Measurements from ENCODE around the gene LAMA5. TPM values are rescaled to one million over a fixed set of nuclear protein-coding genes. Genes with fewer than 3 reads are reported as not detected.

Gene LAMA5
- total and polyA plus RNA-seq, 2 donors (not counting 1 experiment from before 2014, with no cell fraction given) = 52.9 to 83.5 TPM

GRCh38 chr20:62289131-62289530 is 78.0 kb downstream of the LAMA5 start:
- Histone ChIP-seq H3K4me2 (replicated peaks; ENCODE audit: low read depth, low read length, poor library complexity, severe bottlenecking) (no peak overlapping the region), H3K27ac (ENCODE audit: low read length in 2 of 2) (no peak overlapping the region), H3K4me3 (ENCODE audit: control extremely low read depth in 1 of 5, extremely low read depth in 1 of 5, insufficient read depth in 1 of 5, low read depth in 2 of 5, low read length in 4 of 5) (no peak overlapping the region), H3K27me3 (replicated peaks in 1 of 4; ENCODE audit: control extremely low read depth in 1 of 4, control insufficient read depth in 3 of 4, insufficient read depth in 4 of 4, low read length in 3 of 4) (no peaks in the 10 kb centered on the region), H3K4me1 (ENCODE audit: control insufficient read depth in 2 of 2, insufficient read depth in 2 of 2, low read length in 2 of 2) (peaks cover 0 to 29% of the 10 kb centered on the region in 2 donors), H3K79me2 (ENCODE audit: control insufficient read depth, insufficient read depth, low read length) (no peaks in the 10 kb centered on the region), H3K36me3 (replicated peaks in 1 of 2; ENCODE audit: control extremely low read depth in 1 of 2, control insufficient read depth in 1 of 2, extremely low read depth in 1 of 2, insufficient read depth in 2 of 2, low read length in 1 of 2) (peaks cover 0 to 46% of the 10 kb centered on the region in 2 experiments), H3K9me3 (ENCODE audit: control extremely low read depth in 1 of 3, control insufficient read depth in 2 of 3, insufficient read depth in 1 of 3, low read length in 2 of 3) (no peaks in the 10 kb centered on the region), H2AFZ (ENCODE audit: insufficient read depth, low read depth, low read length, poor library complexity, severe bottlenecking) (no peak overlapping the region), H4K20me1 (ENCODE audit: control insufficient read depth, insufficient read depth, low read length, poor library complexity, severe bottlenecking) (no peaks in the 10 kb centered on the region), H3K9ac (ENCODE audit: low read length) (no peak overlapping the region)
- WGBS (ENCODE audit: insufficient coverage) = 94% methylated on average over 11 of the region's 14 CpGs
- Mint-ChIP-seq H3K27ac (no peak overlapping the region), H3K9me3 (ENCODE audit: insufficient read depth) (no peaks in the 10 kb centered on the region), H3K27me3 (no peaks in the 10 kb centered on the region), H3K4me3 (no peak overlapping the region), H3K4me1 (peaks cover 19% of the 10 kb centered on the region)
- TF ChIP-seq CTCF (IDR thresholded peaks at IDR 0.05) (no peak), EZH2 (IDR thresholded peaks at IDR 0.05; ENCODE audit: borderline replicate concordance, insufficient read depth, low read depth, low read length, poor library complexity, severe bottlenecking) (no peak)
- ChIA-PET POLR2A (no interaction called here), CTCF (no interaction called here)
- DNase-seq (no peak), ATAC-seq (ENCODE audit: low read depth) (no peak)
- intact Hi-C loops (cut with micrococcal nuclease) = no loop called here

GRCh38 chr20:62288535-62289105 is 78.5 kb downstream of the LAMA5 start:
- ChIA-PET CTCF (no interaction called here), POLR2A (no interaction called here)
- no peak overlapping the region for H2AFZ ChIP-seq (ENCODE audit: insufficient read depth, low read depth, low read length, poor library complexity, severe bottlenecking)
- H3K27ac ChIP-seq (ENCODE audit: low read length in 2 of 2) = no peak overlapping the region
- H3K4me2 ChIP-seq (replicated peaks; ENCODE audit: low read depth, low read length, poor library complexity, severe bottlenecking) = no peak overlapping the region
- ATAC-seq (ENCODE audit: low read depth) (no peak), DNase-seq (no peak)
- H3K4me1 Mint-ChIP-seq = peaks cover 15% of the 10 kb centered on the region
- no peaks in the 10 kb centered on the region for H3K9me3 Mint-ChIP-seq (ENCODE audit: insufficient read depth)
- H3K9me3 ChIP-seq (ENCODE audit: control extremely low read depth in 1 of 3, control insufficient read depth in 2 of 3, insufficient read depth in 1 of 3, low read length in 2 of 3) = no peaks in the 10 kb centered on the region
- H3K36me3 ChIP-seq (replicated peaks in 1 of 2; ENCODE audit: control extremely low read depth in 1 of 2, control insufficient read depth in 1 of 2, extremely low read depth in 1 of 2, insufficient read depth in 2 of 2, low read length in 1 of 2) = peaks cover 0 to 46% of the 10 kb centered on the region in 2 experiments
- no peaks in the 10 kb centered on the region for H3K27me3 Mint-ChIP-seq
- H3K4me1 ChIP-seq (ENCODE audit: control insufficient read depth in 2 of 2, insufficient read depth in 2 of 2, low read length in 2 of 2) = peaks cover 0 to 24% of the 10 kb centered on the region in 2 donors
- intact Hi-C loops (cut with micrococcal nuclease) = no loop called here
- H3K4me3 Mint-ChIP-seq = no peak overlapping the region
- no peaks in the 10 kb centered on the region for H3K27me3 ChIP-seq (replicated peaks in 1 of 4; ENCODE audit: control extremely low read depth in 1 of 4, control insufficient read depth in 3 of 4, insufficient read depth in 4 of 4, low read length in 3 of 4)
- 94% methylated on average over 15 of the region's 15 CpGs for WGBS (ENCODE audit: insufficient coverage)
- H3K27ac Mint-ChIP-seq = no peak overlapping the region
- no peaks in the 10 kb centered on the region for H3K79me2 ChIP-seq (ENCODE audit: control insufficient read depth, insufficient read depth, low read length)
- H3K4me3 ChIP-seq (ENCODE audit: control extremely low read depth in 1 of 5, extremely low read depth in 1 of 5, insufficient read depth in 1 of 5, low read depth in 2 of 5, low read length in 4 of 5) = no peak overlapping the region
- H4K20me1 ChIP-seq (ENCODE audit: control insufficient read depth, insufficient read depth, low read length, poor library complexity, severe bottlenecking) = no peaks in the 10 kb centered on the region
- TF ChIP-seq CTCF (IDR thresholded peaks at IDR 0.05) (no peak), EZH2 (IDR thresholded peaks at IDR 0.05; ENCODE audit: borderline replicate concordance, insufficient read depth, low read depth, low read length, poor library complexity, severe bottlenecking) (no peak)
- H3K9ac ChIP-seq (ENCODE audit: low read length) = no peak overlapping the region

Data from B cell (primary cell).